Hematopoietic multipotent progenitor cell (in vitro differentiated cells): ENCODE results near the gene NEDD4. TPM values are rescaled to one million over a fixed set of nuclear protein-coding genes. Genes with fewer than 3 reads are reported as not detected.
"Not testable (repeated sequence)": the region's sequence is repeated elsewhere in the genome, so short reads cannot be mapped to it uniquely, and the experiment has no call there.

Experiments
- DNase-seq, 3 donors: peaks; one replicate each; pipeline ENCODE4 v3.0.0-alpha.2; 2011 to 2015; ENCODE audit warnings: low read depth in 2 of 3, low spot score in 2 of 3
- total RNA-seq: library from RNA; depleted of rRNA; stranded (reverse); fragments of >200 nt; gene quantifications from one replicate; pipeline ENCODE4 v1.2.3, GENCODE V29; 2012

Gene NEDD4
- 18.0 TPM for total RNA-seq

GRCh38 chr15:55993111-55993803, at the start of gene NEDD4:
NEDD4 (minus strand) TSS chr15:55993612; CDS start chr15:55993555, 57 bp downstream.
- DNase-seq, result peak; percentile 39 to 89 (median 86)

- DNase-seq, result no peak
Measured at GRCh38 chr15:56042498-56042897, 49.1 kb upstream of the NEDD4 start.

GRCh38 chr15:56042031-56042430, 48.6 kb upstream of the NEDD4 start:
- no peak for DNase-seq

- no peak for DNase-seq
Measured at GRCh38 chr15:56040081-56041035, 46.9 kb upstream of the NEDD4 start.

- no peak for DNase-seq
Measured at GRCh38 chr15:56038707-56039106, 45.3 kb upstream of the NEDD4 start.

GRCh38 chr15:56038015-56038414, 44.6 kb upstream of the NEDD4 start:
- peak in 1 of 3 donors; percentile 63 for DNase-seq

GRCh38 chr15:56036546-56037067, 43.2 kb upstream of the NEDD4 start:
- DNase-seq, result no peak

GRCh38 chr15:56035166-56035565, 41.8 kb upstream of the NEDD4 start:
- no peak for DNase-seq

GRCh38 chr15:56034514-56034913, 41.1 kb upstream of the NEDD4 start:
- DNase-seq, result no peak

GRCh38 chr15:56032373-56032772, 39.0 kb upstream of the NEDD4 start:
- no peak for DNase-seq

- DNase-seq, result no peak
Measured at GRCh38 chr15:56031836-56032235, 38.4 kb upstream of the NEDD4 start.

- no peak for DNase-seq
Measured at GRCh38 chr15:56031402-56031801, 38.0 kb upstream of the NEDD4 start.

- no peak for DNase-seq
Measured at GRCh38 chr15:56028430-56028829, 35.0 kb upstream of the NEDD4 start.

- not testable (repeated sequence) for DNase-seq
Measured at GRCh38 chr15:56023160-56023559, 29.7 kb upstream of the NEDD4 start.

- DNase-seq, result no peak
Measured at GRCh38 chr15:56019819-56020486, 26.5 kb upstream of the NEDD4 start.

- no peak for DNase-seq
Measured at GRCh38 chr15:56019060-56019793, 25.8 kb upstream of the NEDD4 start.

GRCh38 chr15:56017920-56018319, 24.5 kb upstream of the NEDD4 start:
- no peak for DNase-seq

- DNase-seq, result no peak
Measured at GRCh38 chr15:56017511-56017910, 24.1 kb upstream of the NEDD4 start.

GRCh38 chr15:56016281-56016680, 22.9 kb upstream of the NEDD4 start:
- DNase-seq, result no peak

GRCh38 chr15:56014677-56015076, 21.3 kb upstream of the NEDD4 start:
- no peak for DNase-seq
